ENCODE data around the gene DVL2.
A peak's percentile ranks its signal among the peaks of the same experiment; 100 is the strongest.
"Not testable (repeated sequence)": the region's sequence is repeated elsewhere in the genome, so short reads cannot be mapped to it uniquely, and the experiment has no call there.

DVL2 gene

GRCh38 chr17:7256766-7257456, 22.6 kb upstream of the DVL2 start:
- DNase-seq (ENCODE audit: low read depth, low spot score), result no peak

- DNase-seq (ENCODE audit: low read depth, low spot score), result no peak
Measured at GRCh38 chr17:7254511-7254910, 20.2 kb upstream of the DVL2 start.

- DNase-seq (ENCODE audit: low read depth, low spot score), result no peak
Measured at GRCh38 chr17:7253082-7253481, 18.8 kb upstream of the DVL2 start.

GRCh38 chr17:7252176-7253043, 18.1 kb upstream of the DVL2 start, which contains the start of gene ELP5:
TSS of gene ELP5 (plus strand) at chr17:7252215. CDS start at chr17:7252551, 336 bp downstream.
- DNase-seq (ENCODE audit: low read depth, low spot score), result no peak

GRCh38 chr17:7251661-7252175, 17.4 kb upstream of the DVL2 start, which contains the start of gene CTDNEP1:
TSS of gene CTDNEP1 (minus strand) at chr17:7251734. CDS start at chr17:7251296, 438 bp downstream.
- DNase-seq (ENCODE audit: low read depth, low spot score), result peak; percentile 98

GRCh38 chr17:7250695-7251627, 16.6 kb upstream of the DVL2 start:
- no peak for DNase-seq (ENCODE audit: low read depth, low spot score)

- DNase-seq (ENCODE audit: low read depth, low spot score), result no peak
Measured at GRCh38 chr17:7249830-7250229, 15.5 kb upstream of the DVL2 start.

GRCh38 chr17:7249214-7249613, 14.9 kb upstream of the DVL2 start:
- DNase-seq (ENCODE audit: low read depth, low spot score), result no peak

- DNase-seq (ENCODE audit: low read depth, low spot score), result no peak
Measured at GRCh38 chr17:7248796-7249195, 14.5 kb upstream of the DVL2 start.

GRCh38 chr17:7246779-7247178, 12.5 kb upstream of the DVL2 start:
- no peak for DNase-seq (ENCODE audit: low read depth, low spot score)

- not testable (repeated sequence) for DNase-seq (ENCODE audit: low read depth, low spot score)
Measured at GRCh38 chr17:7243838-7244237, 9.5 kb upstream of the DVL2 start.

GRCh38 chr17:7243453-7243729, 9.1 kb upstream of the DVL2 start:
- DNase-seq (ENCODE audit: low read depth, low spot score), result no peak

- DNase-seq (ENCODE audit: low read depth, low spot score), result no peak
Measured at GRCh38 chr17:7242717-7243452, 8.6 kb upstream of the DVL2 start.

GRCh38 chr17:7241783-7242716, 7.7 kb upstream of the DVL2 start, which contains the start of gene GABARAP:
TSS of gene GABARAP (minus strand) at chr17:7242449. CDS start at chr17:7242330, 119 bp downstream.
- DNase-seq (ENCODE audit: low read depth, low spot score), result no peak

- DNase-seq (ENCODE audit: low read depth, low spot score), result no peak
Measured at GRCh38 chr17:7241090-7241733, 6.9 kb upstream of the DVL2 start.

GRCh38 chr17:7240375-7240774, 6.1 kb upstream of the DVL2 start:
- no peak for DNase-seq (ENCODE audit: low read depth, low spot score)

- DNase-seq (ENCODE audit: low read depth, low spot score), result peak; percentile 98
Measured at GRCh38 chr17:7239091-7240027, 5.0 kb upstream of the DVL2 start, which contains the start of gene PHF23. TSS of gene PHF23 (minus strand) at chr17:7239457. CDS start at chr17:7239279, 178 bp downstream.
